Ishikawa (cell line): ENCODE data around the gene SNAI3.

Experiments used
- CEBPB ChIP-seq: IDR thresholded peaks from 2 replicates; pipeline ENCODE4 v1.6.1; 2012
- EP300 ChIP-seq: IDR thresholded peaks from 2 replicates; pipeline ENCODE4 v1.6.1; 2012; ENCODE audit warnings: borderline replicate concordance
- NFIC ChIP-seq: IDR thresholded peaks from 2 replicates; pipeline ENCODE4 v1.6.1; 2012

GRCh38 chr16:88647178-88648070, 38.9 kb downstream of the SNAI3 start:
- TF ChIP-seq CEBPB (no peak), NFIC (no peak), EP300 (no peak)
